SH-SY5Y (cell line): ENCODE measurements around the gene POLR1A.

Experiments used
- GATA2 ChIP-seq: IDR thresholded peaks from 2 replicates; pipeline ENCODE4 v1.6.1; 2011; ENCODE audit warnings: mild to moderate bottlenecking, low read depth, low read length
- GATA3 ChIP-seq: IDR thresholded peaks from 2 replicates; pipeline ENCODE4 v1.6.1; 2011; ENCODE audit warnings: low read depth, mild to moderate bottlenecking, low read length, moderate library complexity

DNA sequence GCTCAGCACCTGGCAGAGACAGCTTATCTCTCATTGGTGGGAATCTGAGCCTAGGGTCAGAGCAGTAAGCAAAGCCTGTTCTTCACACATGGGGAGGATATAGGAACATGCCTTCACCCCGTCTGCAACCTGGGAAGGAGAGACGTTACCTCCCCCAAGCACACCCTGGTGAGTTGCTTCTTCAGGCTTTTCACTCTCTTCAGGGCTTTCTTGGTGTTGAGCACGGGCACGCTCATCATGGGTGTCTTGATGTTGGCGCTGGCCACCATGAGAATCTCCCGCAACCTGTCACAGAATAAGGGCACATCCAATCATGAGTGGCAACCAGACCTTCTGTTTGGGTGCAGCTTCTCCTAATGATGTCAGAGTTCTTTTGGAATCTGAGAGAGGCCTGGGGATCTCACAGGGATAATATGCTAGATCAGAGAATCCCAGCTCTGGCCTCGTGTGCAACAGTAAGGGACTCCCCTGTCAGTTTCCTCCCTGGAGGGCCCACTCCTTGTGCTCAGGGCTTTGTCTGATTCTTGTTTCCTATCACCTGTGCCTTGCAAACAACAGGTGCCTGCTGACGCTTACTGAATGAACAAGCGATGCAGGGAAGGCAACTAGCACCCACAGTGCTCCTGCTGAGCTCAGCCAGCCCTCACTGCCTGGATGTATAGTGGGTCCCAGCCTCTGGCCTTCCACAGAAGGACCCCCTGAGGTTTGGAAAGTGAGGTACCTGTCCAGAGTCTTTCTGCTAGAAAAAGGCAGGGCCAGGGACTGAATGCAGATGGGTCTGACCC, 66.3 kb downstream of the POLR1A start:
- TF ChIP-seq GATA2 (no peak), GATA3 (no peak)
